DMS79 (cell line): ENCODE results near the gene SMIM12.

ENCODE experiments used
- DNase-seq: peaks from one replicate; lab custom pipeline; 2025; lab: John Stamatoyannopoulos, UW

The SMIM12 gene

GRCh38 chr1:34872133-34872503, 12.6 kb upstream of the SMIM12 start:
- no peak for DNase-seq

- DNase-seq = no peak
These were observed 12.0 kb upstream of the SMIM12 start for GRCh38 chr1:34871443-34872132.

GRCh38 chr1:34870395-34870794, 10.8 kb upstream of the SMIM12 start:
- no peak for DNase-seq

GRCh38 chr1:34869760-34870159, 10.2 kb upstream of the SMIM12 start:
- no peak for DNase-seq

- DNase-seq = no peak
These were observed 8.9 kb upstream of the SMIM12 start for GRCh38 chr1:34868230-34869049.

- DNase-seq = no peak
These were observed 7.9 kb upstream of the SMIM12 start for GRCh38 chr1:34867415-34867814.

GRCh38 chr1:34866762-34867109, 7.2 kb upstream of the SMIM12 start:
- DNase-seq = no peak

- DNase-seq = no peak
These were observed 6.6 kb upstream of the SMIM12 start for GRCh38 chr1:34865981-34866761.

- DNase-seq = no peak
These were observed 6.0 kb upstream of the SMIM12 start for GRCh38 chr1:34865573-34865972.

- no peak for DNase-seq
These were observed 5.2 kb upstream of the SMIM12 start for GRCh38 chr1:34864759-34865158.

GRCh38 chr1:34863501-34863900, 4.0 kb upstream of the SMIM12 start:
- no peak for DNase-seq

- no peak for DNase-seq
These were observed 576 bp downstream of the SMIM12 start for GRCh38 chr1:34858901-34859445.

- DNase-seq = no peak
These were observed 2.9 kb downstream of the SMIM12 start for GRCh38 chr1:34856697-34857096.

GRCh38 chr1:34852677-34853217, 6.8 kb downstream of the SMIM12 start:
- peak; percentile 84 for DNase-seq

GRCh38 chr1:34851431-34852105, 8.0 kb downstream of the SMIM12 start:
- no peak for DNase-seq

- DNase-seq = no peak
These were observed 9.2 kb downstream of the SMIM12 start for GRCh38 chr1:34850382-34850781.

- no peak for DNase-seq
These were observed 12.5 kb downstream of the SMIM12 start for GRCh38 chr1:34847094-34847493.

GRCh38 chr1:34846265-34846664, 13.3 kb downstream of the SMIM12 start:
- DNase-seq = no peak

- no peak for DNase-seq
These were observed 14.2 kb downstream of the SMIM12 start for GRCh38 chr1:34845131-34845901.

GRCh38 chr1:34844252-34844634, 15.3 kb downstream of the SMIM12 start:
- no peak for DNase-seq
